Caco-2 (cell line): ENCODE results near the gene ZFP36. TPM values are rescaled to one million over a fixed set of nuclear protein-coding genes. Genes with fewer than 3 reads are reported as not detected.
A peak's percentile ranks its signal among the peaks of the same experiment; 100 is the strongest.

Source experiments
- BruUV-seq: library from RNA; stranded (reverse); fragments of 400-500 nt; replicated peaks from 2 replicates; lab custom pipeline; 2021; lab: Mats Ljungman, UMichigan
- CTCF ChIA-PET: fragments of 300-600 bp; sonication (Branson Sonifier 250); formaldehyde crosslinking; loops from one replicate; lab custom pipeline; 2022; ENCODE audit warnings: antibody characterized with exemption; lab: Charles Lee
- POLR2A ChIA-PET: fragments of 300-600 bp; sonication (Branson Sonifier 250); formaldehyde crosslinking; loops from one replicate; lab custom pipeline; 2022; ENCODE audit warnings: antibody characterized with exemption; lab: Charles Lee
- DNase-seq, 2 experiments: peaks; one replicate each; pipeline versions ENCODE4 v3.0.0 to v3.0.0-alpha.2; 2020 to 2022
- H3K27me3 ChIP-seq: replicated peaks from 2 replicates; pipeline ENCODE4 v1.6.0; 2011; ENCODE audit warnings: low read length; ENCODE audit not compliant: control insufficient read depth, insufficient read depth
- H3K36me3 ChIP-seq: 2 replicates; pipeline ENCODE4 v1.5.1; 2011; ENCODE audit warnings: low read length; ENCODE audit not compliant: control insufficient read depth, insufficient read depth
- H3K4me1 ChIP-seq: fragments of 250-450 bp; sonication (Bioruptor Pico); 2 replicates; pipeline ENCODE4 v1.5.1; 2020; ENCODE audit warnings: mild to moderate bottlenecking
- H3K4me3 ChIP-seq: 2 replicates; pipeline ENCODE4 v1.5.1; 2011; ENCODE audit warnings: low read depth, mild to moderate bottlenecking, control low read depth, low read length
- H3K9me3 ChIP-seq: fragments of 250-450 bp; sonication (Bioruptor Pico); 2 replicates; pipeline ENCODE4 v1.5.1; 2020; ENCODE audit warnings: mild to moderate bottlenecking, moderate library complexity
- H3K27ac Mint-ChIP-seq: one replicate; pipeline ENCODE4 v1.8.0; 2022; ENCODE audit warnings: mixed read lengths; ENCODE audit not compliant: unreplicated experiment
- H3K27me3 Mint-ChIP-seq: one replicate; pipeline ENCODE4 v1.8.0; 2022; ENCODE audit warnings: mixed read lengths; ENCODE audit not compliant: insufficient read depth, unreplicated experiment
- H3K36me3 Mint-ChIP-seq: one replicate; pipeline ENCODE4 v1.8.0; 2022; ENCODE audit warnings: mild to moderate bottlenecking, mixed read lengths; ENCODE audit not compliant: insufficient read depth, unreplicated experiment
- H3K4me1 Mint-ChIP-seq: one replicate; pipeline ENCODE4 v1.8.0; 2022; ENCODE audit warnings: low read depth, mixed read lengths; ENCODE audit not compliant: unreplicated experiment
- H3K4me3 Mint-ChIP-seq: one replicate; pipeline ENCODE4 v1.8.0; 2022; ENCODE audit warnings: mild to moderate bottlenecking, moderate library complexity, mixed read lengths; ENCODE audit not compliant: unreplicated experiment
- H3K9me3 Mint-ChIP-seq: one replicate; pipeline ENCODE4 v1.8.0; 2022; ENCODE audit warnings: mixed read lengths; ENCODE audit not compliant: unreplicated experiment
- intact Hi-C: fragments of 100-400 bp; cut with micrococcal nuclease; formaldehyde crosslinking; loops from one replicate; pipeline ENCODE4 v1.10.0; 2022; ENCODE audit not compliant: unreplicated experiment
- total RNA-seq: library from RNA; stranded (reverse); gene quantifications from 2 replicates; pipeline ENCODE4 v1.2.3, GENCODE V29; 2022
- TF ChIP-seq, protein P1 (sequence below), 2 experiments: fragments of 200-600 bp in 1 of 2; IDR thresholded peaks; 1 replicate in 1 of 2; 2 replicates in 1 of 2; pipeline versions ENCODE4 v1.5.1 to v1.8.0; 2011 to 2022; ENCODE audit warnings: antibody characterized with exemption in 1 of 2, control low read depth in 1 of 2, inconsistent platforms in 1 of 2, low read depth in 1 of 2, low read length in 1 of 2, mild to moderate bottlenecking in 1 of 2, moderate library complexity in 1 of 2; ENCODE audit not compliant: insufficient read depth in 1 of 2, severe bottlenecking in 1 of 2, unreplicated experiment in 1 of 2

ZFP36 gene
- total RNA-seq, 1 experiment from 2014 or later = 25.8 TPM

DNA sequence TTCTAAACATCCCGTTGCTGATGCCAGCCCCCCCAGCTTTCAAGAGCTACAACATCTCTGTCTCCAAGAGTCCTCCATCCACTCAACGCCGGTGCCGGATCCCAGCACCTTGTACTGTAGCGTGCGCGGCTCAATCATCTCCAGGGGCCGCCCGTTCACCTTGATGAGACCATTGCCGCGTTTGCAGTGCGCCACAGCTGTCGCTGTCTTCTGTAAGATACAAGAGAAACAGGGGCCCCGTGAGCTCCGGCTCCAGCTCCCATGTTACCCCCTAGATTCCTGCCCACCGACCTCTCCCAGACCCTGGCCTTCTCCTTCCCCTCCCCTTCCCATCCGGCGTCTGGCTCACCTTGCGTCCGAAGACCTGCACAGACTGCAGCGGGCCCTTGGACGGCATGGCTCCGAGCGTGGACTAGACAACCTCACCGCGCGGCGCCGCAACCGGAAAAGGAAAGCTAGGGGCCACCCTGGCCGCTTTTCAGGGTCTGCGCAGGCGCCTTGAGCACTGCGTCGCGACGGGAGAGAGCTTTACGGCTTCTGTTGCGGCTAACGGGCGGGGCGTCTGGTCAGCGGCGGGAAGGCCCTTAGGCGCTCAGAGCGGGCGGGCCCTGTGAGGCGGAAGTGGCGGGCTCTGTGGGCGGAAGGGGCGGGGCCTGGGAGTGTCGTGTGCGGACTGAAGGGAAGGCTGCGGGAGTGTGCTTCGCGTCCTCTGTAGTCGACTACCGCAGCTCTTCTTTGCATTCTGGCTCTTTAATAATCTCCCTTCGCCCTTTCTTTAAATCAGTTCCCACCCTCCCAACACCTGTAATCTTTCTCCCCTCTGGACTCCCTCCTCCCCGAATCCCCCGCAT, 29.1 kb downstream of the ZFP36 start, which contains the start of gene RPS16:
Gene RPS16 (minus strand): TSS at position 451 of the 851 bp plus-strand sequence. CDS start 54 bp downstream, at position 397.
- H3K4me1 ChIP-seq = peaks cover 23% of the 10 kb centered on the region
- DNase-seq = peak; percentile 99
- H3K9me3 Mint-ChIP-seq = no peaks in the 10 kb centered on the region
- intact Hi-C loops = loop anchor here (1.0 kb wide), 2 partner anchors 10 to 23 kb away; partner anchors contain the start of genes PLEKHG2 and SUPT5H
- BruUV-seq = no TSS peak
- peaks cover 7% of the 10 kb centered on the region for H3K36me3 ChIP-seq
- peak within 1 kb of the TSS; percentile 63 for H3K4me3 ChIP-seq
- peak within 1 kb of the TSS; percentile 87 for H3K4me3 Mint-ChIP-seq
- TF ChIP-seq, protein P1, sequence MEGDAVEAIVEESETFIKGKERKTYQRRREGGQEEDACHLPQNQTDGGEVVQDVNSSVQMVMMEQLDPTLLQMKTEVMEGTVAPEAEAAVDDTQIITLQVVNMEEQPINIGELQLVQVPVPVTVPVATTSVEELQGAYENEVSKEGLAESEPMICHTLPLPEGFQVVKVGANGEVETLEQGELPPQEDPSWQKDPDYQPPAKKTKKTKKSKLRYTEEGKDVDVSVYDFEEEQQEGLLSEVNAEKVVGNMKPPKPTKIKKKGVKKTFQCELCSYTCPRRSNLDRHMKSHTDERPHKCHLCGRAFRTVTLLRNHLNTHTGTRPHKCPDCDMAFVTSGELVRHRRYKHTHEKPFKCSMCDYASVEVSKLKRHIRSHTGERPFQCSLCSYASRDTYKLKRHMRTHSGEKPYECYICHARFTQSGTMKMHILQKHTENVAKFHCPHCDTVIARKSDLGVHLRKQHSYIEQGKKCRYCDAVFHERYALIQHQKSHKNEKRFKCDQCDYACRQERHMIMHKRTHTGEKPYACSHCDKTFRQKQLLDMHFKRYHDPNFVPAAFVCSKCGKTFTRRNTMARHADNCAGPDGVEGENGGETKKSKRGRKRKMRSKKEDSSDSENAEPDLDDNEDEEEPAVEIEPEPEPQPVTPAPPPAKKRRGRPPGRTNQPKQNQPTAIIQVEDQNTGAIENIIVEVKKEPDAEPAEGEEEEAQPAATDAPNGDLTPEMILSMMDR (IDR thresholded peaks at IDR 0.05; ENCODE audit: insufficient read depth in 1 of 2, low read depth in 1 of 2, low read length in 1 of 2, severe bottlenecking in 1 of 2, unreplicated experiment in 1 of 2) = no peak
- no peaks in the 10 kb centered on the region for H3K9me3 ChIP-seq
- ChIA-PET CTCF (interaction anchor here (0.5 to 2.0 kb wide), 16 partner anchors 22 to 1170 kb away, joined by 3 to 22 read pairs (median 4); partner anchors contain the start of genes EID2B, PAF1, PLEKHG2 and SAMD4B), POLR2A (interaction anchor here (0.6 to 1.7 kb wide), 39 partner anchors 9 to 1342 kb away, joined by 3 to 54 read pairs (median 5); partner anchors contain the start of genes DLL3, EID2, EIF3K and FBL)
- H3K27me3 Mint-ChIP-seq = no peaks in the 10 kb centered on the region
- H3K36me3 Mint-ChIP-seq = peaks cover 59% of the 10 kb centered on the region
- H3K4me1 Mint-ChIP-seq = peaks cover 23% of the 10 kb centered on the region
- H3K27me3 ChIP-seq = no peaks in the 10 kb centered on the region
- H3K27ac Mint-ChIP-seq = peak within 1 kb of the TSS; percentile 93

DNA sequence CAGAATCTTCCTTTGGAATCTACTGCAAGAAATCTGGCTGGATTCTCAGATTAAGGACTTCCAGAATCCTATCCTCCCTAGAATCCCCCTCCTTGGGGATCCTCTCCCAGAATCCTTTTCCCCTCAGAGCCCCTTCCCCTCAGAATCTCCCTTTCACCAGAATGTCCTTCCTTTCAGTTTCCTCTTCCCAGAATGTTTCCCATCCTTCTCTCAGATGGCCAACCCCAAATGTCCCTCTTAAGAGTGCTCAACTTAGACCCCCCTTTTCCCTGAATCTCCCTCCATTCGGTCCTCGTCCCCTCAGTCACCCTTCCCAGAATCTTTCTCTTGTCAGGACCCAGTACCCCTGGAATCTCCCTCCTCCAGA, 29.7 kb downstream of the ZFP36 start:
- H3K36me3 Mint-ChIP-seq = peaks cover 53% of the 10 kb centered on the region
- CTCF ChIA-PET = interaction anchor here (0.6 to 2.0 kb wide), 13 partner anchors 22 to 245 kb away, joined by 3 to 22 read pairs (median 5); partner anchors contain the start of genes EID2B, PAF1, PLEKHG2 and SAMD4B
- peak overlapping the region; percentile 87 for H3K4me3 Mint-ChIP-seq
- intact Hi-C loops = loop anchor here (1.0 kb wide), 2 partner anchors 9 to 24 kb away; partner anchors contain the start of genes PLEKHG2 and SUPT5H
- Histone ChIP-seq H3K4me3 (peak overlapping the region; percentile 63), H3K4me1 (peaks cover 18% of the 10 kb centered on the region), H3K36me3 (peaks cover 7% of the 10 kb centered on the region), H3K9me3 (no peaks in the 10 kb centered on the region), H3K27me3 (no peaks in the 10 kb centered on the region)
- peak overlapping the region; percentile 93 for H3K27ac Mint-ChIP-seq
- POLR2A ChIA-PET = interaction anchor here (0.6 to 1.7 kb wide), 37 partner anchors 8 to 1341 kb away, joined by 3 to 54 read pairs (median 5); partner anchors contain the start of genes DLL3, EID2, EIF3K and FBL
- no peaks in the 10 kb centered on the region for H3K27me3 Mint-ChIP-seq
- TF ChIP-seq, protein P1 (IDR thresholded peaks at IDR 0.05; ENCODE audit: insufficient read depth in 1 of 2, low read depth in 1 of 2, low read length in 1 of 2, severe bottlenecking in 1 of 2, unreplicated experiment in 1 of 2) = no peak
- peaks cover 23% of the 10 kb centered on the region for H3K4me1 Mint-ChIP-seq
- H3K9me3 Mint-ChIP-seq = no peaks in the 10 kb centered on the region
- no peak for DNase-seq
- BruUV-seq = TSS peak; percentile 98
